ENCODE results near the gene PRRC2C. TPM values are rescaled to one million over a fixed set of nuclear protein-coding genes. Genes with fewer than 3 reads are reported as not detected.
A peak's percentile ranks its signal among the peaks of the same experiment; 100 is the strongest.
"Not testable (repeated sequence)": the region's sequence is repeated elsewhere in the genome, so short reads cannot be mapped to it uniquely, and the experiment has no call there.

The PRRC2C gene
- 100 to 1,000 TPM in 1 of 4 donors, 10 to 100 TPM in 3; 70.0 to 278 (median 81.4) TPM for total RNA-seq

DNA sequence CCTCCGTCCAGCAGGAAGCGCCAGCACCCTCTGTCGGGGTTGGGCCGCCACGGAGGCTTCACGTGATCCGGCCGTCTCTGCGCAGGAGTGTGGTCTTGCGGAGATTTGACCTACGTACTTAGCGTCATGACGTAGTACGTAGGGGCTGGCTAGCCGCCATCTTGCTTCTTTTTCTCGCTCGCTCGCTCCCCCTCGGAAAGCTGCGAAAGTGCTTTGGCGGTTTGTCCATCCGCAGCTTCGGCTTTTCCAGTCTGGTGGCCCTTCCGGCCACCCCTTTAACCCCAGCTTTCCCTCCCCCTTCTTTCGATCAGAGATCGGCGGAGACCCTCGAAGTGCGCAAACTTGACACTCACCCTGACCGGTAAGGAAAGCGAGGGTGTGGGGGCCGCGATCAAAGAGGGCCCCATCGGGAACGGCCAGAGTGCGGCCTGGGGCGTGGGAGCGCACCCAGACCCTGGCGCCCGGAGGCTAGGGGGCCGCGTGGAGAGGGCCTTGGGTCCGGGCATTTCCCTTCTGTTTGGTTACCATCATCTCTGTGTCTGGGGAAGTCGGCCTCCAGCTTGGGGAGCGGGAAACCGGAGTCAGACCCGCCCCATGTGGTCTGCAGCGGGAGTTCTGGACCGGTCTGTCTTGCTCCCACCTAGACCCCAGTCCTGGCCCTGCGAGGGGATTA lies at the start of gene PRRC2C:
Gene PRRC2C (plus strand): TSS at position 156 of the 673 bp plus-strand sequence. CDS start 26,559 bp downstream, outside the sequence.
- Histone ChIP-seq H3K4me3 (replicated peaks in 1 of 3) (peak within 1 kb of the TSS; percentile 64 to 97 (median 96)), H3K4me1 (peaks cover 23 to 33% of the 10 kb centered on the region in 2 donors), H3K27ac (peak within 1 kb of the TSS; percentile 98 to 100 (median 99)), H3K27me3 (no peaks in the 10 kb centered on the region), H3K36me3 (no peaks in the 10 kb centered on the region), H3K9me3 (no peaks in the 10 kb centered on the region)
- peak in 1 of 2 donors; percentile 89 for TF ChIP-seq POLR2A (IDR thresholded peaks at IDR 0.05)
- TF ChIP-seq, protein P1, sequence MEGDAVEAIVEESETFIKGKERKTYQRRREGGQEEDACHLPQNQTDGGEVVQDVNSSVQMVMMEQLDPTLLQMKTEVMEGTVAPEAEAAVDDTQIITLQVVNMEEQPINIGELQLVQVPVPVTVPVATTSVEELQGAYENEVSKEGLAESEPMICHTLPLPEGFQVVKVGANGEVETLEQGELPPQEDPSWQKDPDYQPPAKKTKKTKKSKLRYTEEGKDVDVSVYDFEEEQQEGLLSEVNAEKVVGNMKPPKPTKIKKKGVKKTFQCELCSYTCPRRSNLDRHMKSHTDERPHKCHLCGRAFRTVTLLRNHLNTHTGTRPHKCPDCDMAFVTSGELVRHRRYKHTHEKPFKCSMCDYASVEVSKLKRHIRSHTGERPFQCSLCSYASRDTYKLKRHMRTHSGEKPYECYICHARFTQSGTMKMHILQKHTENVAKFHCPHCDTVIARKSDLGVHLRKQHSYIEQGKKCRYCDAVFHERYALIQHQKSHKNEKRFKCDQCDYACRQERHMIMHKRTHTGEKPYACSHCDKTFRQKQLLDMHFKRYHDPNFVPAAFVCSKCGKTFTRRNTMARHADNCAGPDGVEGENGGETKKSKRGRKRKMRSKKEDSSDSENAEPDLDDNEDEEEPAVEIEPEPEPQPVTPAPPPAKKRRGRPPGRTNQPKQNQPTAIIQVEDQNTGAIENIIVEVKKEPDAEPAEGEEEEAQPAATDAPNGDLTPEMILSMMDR (IDR thresholded peaks at IDR 0.05), result peak in 4 of 6 experiments; percentile 70 to 94 (median 82)
- peak; percentile 98 for DNase-seq
- 0 to 1% methylated on average over 20 to 50 of the region's 50 CpGs for WGBS, 2 donors
- intact Hi-C loops (cut with DNase I), result no loop called here

DNA sequence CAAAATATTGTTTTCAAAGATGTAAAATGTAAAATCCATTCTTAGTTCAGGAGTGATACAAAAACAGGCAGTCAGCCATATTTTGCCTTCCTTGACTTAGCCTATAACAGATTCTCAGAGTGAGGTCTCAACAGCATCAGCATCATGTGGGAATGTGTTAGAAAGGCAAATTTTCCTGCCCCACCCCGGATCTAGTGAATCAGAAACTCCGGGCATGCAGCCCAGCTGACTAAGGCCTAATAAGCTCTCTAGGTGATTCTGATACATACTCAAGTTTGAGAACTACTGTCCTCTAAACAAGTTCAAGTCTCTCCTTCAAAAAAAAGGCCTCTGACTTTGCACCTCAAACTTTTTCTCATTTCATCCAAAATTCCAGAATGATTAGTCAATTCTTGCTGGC lies 46.9 kb upstream of the PRRC2C start:
- H3K36me3 ChIP-seq, result no peaks in the 10 kb centered on the region
- H3K27me3 ChIP-seq, result no peaks in the 10 kb centered on the region
- no peak overlapping the region for H3K27ac ChIP-seq
- TF ChIP-seq, protein P1 (IDR thresholded peaks at IDR 0.05), result no peak
- no peak for TF ChIP-seq POLR2A (IDR thresholded peaks at IDR 0.05)
- WGBS, 2 donors, result 46 to 52% methylated on average over 2 of the region's 2 CpGs
- peak; percentile 3 to 5 for DNase-seq
- H3K9me3 ChIP-seq, result no peaks in the 10 kb centered on the region
- no peak overlapping the region for H3K4me3 ChIP-seq (replicated peaks in 1 of 3)
- intact Hi-C loops (cut with DNase I), result no loop called here
- peaks cover 0 to 3% of the 10 kb centered on the region in 2 donors for H3K4me1 ChIP-seq

DNA sequence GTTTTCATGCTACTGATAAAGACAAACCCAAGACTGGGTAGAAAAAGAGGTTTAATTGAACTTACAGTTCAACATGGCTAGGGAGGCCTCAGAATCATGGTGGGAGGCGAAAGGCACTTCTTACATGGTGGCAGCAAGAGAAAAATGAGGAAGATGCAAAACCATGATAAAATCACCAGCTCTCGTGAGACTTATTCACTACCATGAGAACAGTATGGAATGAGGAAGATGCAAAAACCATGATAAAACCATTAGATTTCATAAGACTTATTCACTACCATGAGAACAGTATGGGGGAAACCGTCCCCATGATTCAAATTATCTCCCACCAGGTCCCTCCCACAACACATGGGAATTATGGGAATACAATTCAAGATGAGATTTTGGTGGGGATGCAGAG lies 45.1 kb upstream of the PRRC2C start:
- DNase-seq; H3K9me3 ChIP-seq; intact Hi-C loops (cut with DNase I); H3K27me3 ChIP-seq; H3K27ac ChIP-seq; H3K36me3 ChIP-seq; H3K4me3 ChIP-seq (replicated peaks in 1 of 3); H3K4me1 ChIP-seq: not testable (repeated sequence)
- 86 to 94% methylated on average over 3 of the region's 3 CpGs for WGBS, 2 donors

- H3K27ac ChIP-seq; H3K27me3 ChIP-seq; H3K9me3 ChIP-seq; DNase-seq; H3K4me3 ChIP-seq (replicated peaks in 1 of 3); intact Hi-C loops (cut with DNase I); H3K36me3 ChIP-seq; H3K4me1 ChIP-seq: not testable (repeated sequence)
- 86% methylated on average over 5 of the region's 5 CpGs for WGBS, 2 donors
These were observed 43.9 kb upstream of the PRRC2C start for GRCh38 chr1:171441278-171441895.

DNA sequence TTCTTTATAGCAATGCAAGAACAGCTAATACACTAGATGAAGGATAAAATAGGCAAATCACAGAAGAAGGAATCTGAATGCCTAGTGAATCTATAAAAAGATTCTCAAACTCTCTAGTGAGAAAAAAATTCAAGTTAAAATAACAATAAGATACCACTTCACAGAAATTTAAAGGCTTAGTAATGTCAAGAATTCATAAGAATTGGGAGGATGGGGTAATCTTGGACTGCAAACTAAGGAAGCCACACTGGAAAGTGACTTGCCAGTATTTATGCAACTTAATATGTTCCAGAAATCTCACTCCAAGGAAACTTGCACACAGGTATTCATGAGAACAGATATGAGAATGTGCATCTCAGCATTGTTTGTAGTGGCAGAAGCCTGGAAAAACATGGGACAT lies 38.9 kb upstream of the PRRC2C start:
- no peak for DNase-seq
- no peaks in the 10 kb centered on the region for H3K9me3 ChIP-seq
- no peaks in the 10 kb centered on the region for H3K4me1 ChIP-seq
- intact Hi-C loops (cut with DNase I), result no loop called here
- H3K36me3 ChIP-seq, result no peaks in the 10 kb centered on the region
- H3K27ac ChIP-seq, result no peak overlapping the region
- H3K4me3 ChIP-seq (replicated peaks in 1 of 3), result no peak overlapping the region
- no peaks in the 10 kb centered on the region for H3K27me3 ChIP-seq
- TF ChIP-seq POLR2A (IDR thresholded peaks at IDR 0.05), result no peak
- TF ChIP-seq, protein P1 (IDR thresholded peaks at IDR 0.05), result no peak

DNA sequence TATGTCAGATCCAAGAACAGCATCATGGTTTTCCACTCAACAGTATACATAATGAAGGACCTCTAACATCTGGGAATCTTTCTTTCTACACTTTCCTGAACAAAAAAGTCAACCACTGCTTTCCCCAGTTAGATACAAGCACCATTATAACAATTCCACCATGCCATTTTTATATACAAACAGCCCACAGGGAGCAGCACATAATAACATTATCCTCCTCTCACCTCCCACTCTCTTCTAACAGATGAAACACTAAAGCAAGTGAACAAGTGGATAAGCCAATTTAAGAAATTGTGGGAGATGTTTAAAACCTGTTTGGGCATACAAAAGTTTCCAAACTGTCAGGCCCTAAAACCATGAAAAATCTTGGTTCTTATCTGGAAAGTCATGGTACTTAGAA lies 29.4 kb upstream of the PRRC2C start:
- Histone ChIP-seq H3K4me3 (replicated peaks in 1 of 3) (no peak overlapping the region), H3K27ac (no peak overlapping the region), H3K9me3 (no peaks in the 10 kb centered on the region), H3K36me3 (no peaks in the 10 kb centered on the region), H3K4me1 (no peaks in the 10 kb centered on the region), H3K27me3 (no peaks in the 10 kb centered on the region)
- TF ChIP-seq, protein P1 (IDR thresholded peaks at IDR 0.05), result no peak
- no peak for TF ChIP-seq POLR2A (IDR thresholded peaks at IDR 0.05)
- no peak for DNase-seq
- intact Hi-C loops (cut with DNase I), result no loop called here

All from thyroid gland (tissue), 4 donors.